OCI-LY7 (cell line): ENCODE results near the gene FAM131B. TPM values are rescaled to one million over a fixed set of nuclear protein-coding genes. Genes with fewer than 3 reads are reported as not detected.

Experiments
- BruUV-seq: library from RNA; stranded (reverse); fragments of 400-500 nt; replicated peaks from 2 replicates; lab custom pipeline; 2021; lab: Mats Ljungman, UMichigan
- CTCF ChIA-PET: fragments of 300-600 bp; sonication (Branson Sonifier 250); formaldehyde crosslinking; loops from one replicate; lab custom pipeline; 2022; ENCODE audit warnings: antibody characterized with exemption; ENCODE audit not compliant: unreplicated experiment; lab: Charles Lee
- POLR2A ChIA-PET: fragments of 300-600 bp; sonication (Branson Sonifier 250); formaldehyde crosslinking; loops from one replicate; lab custom pipeline; 2022; ENCODE audit warnings: antibody characterized with exemption; lab: Charles Lee
- DNase-seq: peaks from one replicate; pipeline ENCODE4 v3.0.0-alpha.2; 2015; ENCODE audit warnings: low spot score
- H2AFZ ChIP-seq: fragments of 200-600 bp; sonication (generic), shearing (Covaris generic); 2 replicates; pipeline ENCODE4 v1.6.1; 2014; ENCODE audit warnings: mild to moderate bottlenecking, antibody characterized with exemption, low read length, moderate library complexity
- H3K27ac ChIP-seq: fragments of 200-600 bp; sonication (generic); 2 replicates; pipeline ENCODE4 v1.5.1; 2014; ENCODE audit warnings: mixed run types, low read depth, mild to moderate bottlenecking, moderate library complexity, low read length, inconsistent platforms; ENCODE audit not compliant: poor library complexity, severe bottlenecking
- H3K36me3 ChIP-seq: fragments of 200-600 bp; sonication (generic); 2 replicates; pipeline ENCODE4 v1.6.1; 2014; ENCODE audit warnings: mild to moderate bottlenecking, antibody characterized with exemption, low read length, moderate library complexity, mixed read lengths; ENCODE audit not compliant: insufficient read depth
- H3K4me1 ChIP-seq: fragments of 200-600 bp; sonication (generic); 2 replicates; pipeline ENCODE4 v1.5.1; 2014; ENCODE audit warnings: mild to moderate bottlenecking, low read length; ENCODE audit not compliant: insufficient read depth, poor library complexity, severe bottlenecking
- H3K4me2 ChIP-seq: fragments of 200-600 bp; sonication (generic); 2 replicates; pipeline ENCODE4 v1.6.1; 2014; ENCODE audit warnings: mild to moderate bottlenecking, low read length
- H3K4me3 ChIP-seq: fragments of 200-600 bp; sonication (generic); 2 replicates; pipeline ENCODE4 v1.5.1; 2014; ENCODE audit warnings: mild to moderate bottlenecking, low read depth, low read length; ENCODE audit not compliant: poor library complexity, severe bottlenecking
- H3K79me2 ChIP-seq: fragments of 200-600 bp; sonication (generic); 2 replicates; pipeline ENCODE4 v1.6.1; 2016; ENCODE audit warnings: low read depth, mild to moderate bottlenecking, low read length, moderate library complexity, mixed read lengths; ENCODE audit not compliant: insufficient read depth
- H3K9me2 ChIP-seq: fragments of 200-600 bp; sonication (generic); 2 replicates; pipeline ENCODE4 v1.6.1; 2016; ENCODE audit warnings: mild to moderate bottlenecking, low read length, mixed read lengths; ENCODE audit not compliant: insufficient read depth
- H3K9me3 ChIP-seq: fragments of 200-600 bp; sonication (generic); 2 replicates; pipeline ENCODE4 v1.6.1; 2014; ENCODE audit warnings: mild to moderate bottlenecking, mixed run types, low read length, mixed read lengths
- H4K20me1 ChIP-seq: fragments of 200-600 bp; sonication (generic); 2 replicates; pipeline ENCODE4 v1.6.1; 2014; ENCODE audit warnings: mild to moderate bottlenecking, antibody characterized with exemption, low read length, moderate library complexity, mixed read lengths; ENCODE audit not compliant: insufficient read depth
- CTCF ChIP-seq: fragments of 200-600 bp; sonication (generic); conservative IDR thresholded peaks from 2 replicates; pipeline ENCODE4 v1.5.1; 2014; ENCODE audit warnings: mild to moderate bottlenecking, antibody characterized with exemption, low read length, moderate library complexity, mixed read lengths
- EZH2phosphoT487 ChIP-seq: fragments of 200-600 bp; sonication (generic); IDR thresholded peaks from 2 replicates; pipeline ENCODE4 v1.6.1; 2018; ENCODE audit warnings: low read depth, borderline replicate concordance, mild to moderate bottlenecking, mixed run types, antibody characterized with exemption, low read length, moderate library complexity, mixed read lengths
- intact Hi-C: fragments of 100-400 bp; cut with micrococcal nuclease; formaldehyde crosslinking; loops from one replicate; pipeline ENCODE4 v1.10.0; 2022; ENCODE audit not compliant: unreplicated experiment
- total RNA-seq, 2 experiments: library from RNA; depleted of rRNA in 1 of 2; stranded (reverse); fragments of >200 nt in 1 of 2; shearing (Covaris generic) in 1 of 2; gene quantifications; 2 replicates each; pipeline ENCODE4 v1.2.3, GENCODE V29; 2014 to 2022

Gene FAM131B
- total RNA-seq, 2 experiments from 2014 or later = not detected

- Histone ChIP-seq H2AFZ (no peak within 1 kb of the TSS), H3K36me3 (no peaks in the 10 kb centered on the region), H4K20me1 (no peaks in the 10 kb centered on the region), H3K79me2 (no peaks in the 10 kb centered on the region), H3K9me3 (no peaks in the 10 kb centered on the region), H3K9me2 (no peaks in the 10 kb centered on the region), H3K4me3 (no peak within 1 kb of the TSS), H3K4me2 (no peak within 1 kb of the TSS), H3K4me1 (no peaks in the 10 kb centered on the region), H3K27ac (no peak within 1 kb of the TSS)
- no TSS peak for BruUV-seq
- TF ChIP-seq CTCF = no peak
- no peak for TF ChIP-seq EZH2phosphoT487
- CTCF ChIA-PET = no interaction called here
- intact Hi-C loops = no loop called here
- no peak for DNase-seq
- POLR2A ChIA-PET = no interaction called here
These were observed 46.7 kb downstream of the FAM131B start, which contains the start of gene CLCN1 for GRCh38 chr7:143315776-143316175. Gene CLCN1, plus strand, starts transcription at chr7:143316111. Its CDS starts 102 bp downstream, at chr7:143316213.

GRCh38 chr7:143314127-143314526 lies 48.4 kb downstream of the FAM131B start:
- H3K9me2 ChIP-seq = no peaks in the 10 kb centered on the region
- H2AFZ ChIP-seq = no peak overlapping the region
- no peaks in the 10 kb centered on the region for H3K4me1 ChIP-seq
- ChIA-PET CTCF (no interaction called here), POLR2A (interaction anchor here (0.9 kb wide), 1 partner anchor 16 kb away, joined by 3 read pairs; no protein-coding TSS in a partner anchor)
- H3K27ac ChIP-seq = no peak overlapping the region
- H3K9me3 ChIP-seq = no peaks in the 10 kb centered on the region
- H3K79me2 ChIP-seq = no peaks in the 10 kb centered on the region
- H3K4me3 ChIP-seq = no peak overlapping the region
- peaks cover 10% of the 10 kb centered on the region for H3K36me3 ChIP-seq
- no peak for DNase-seq
- TF ChIP-seq EZH2phosphoT487 (no peak), CTCF (no peak)
- no peak overlapping the region for H3K4me2 ChIP-seq
- intact Hi-C loops = no loop called here
- BruUV-seq = no TSS peak
- no peaks in the 10 kb centered on the region for H4K20me1 ChIP-seq

GRCh38 chr7:143308632-143309031 lies 53.9 kb downstream of the FAM131B start:
- H2AFZ ChIP-seq = no peak overlapping the region
- no peak overlapping the region for H3K27ac ChIP-seq
- POLR2A ChIA-PET = interaction anchor here (0.6 to 1.9 kb wide), 6 partner anchors 9 to 66 kb away, joined by 3 to 15 read pairs (median 5); partner anchors contain the start of gene CASP2
- no peaks in the 10 kb centered on the region for H3K9me2 ChIP-seq
- H3K36me3 ChIP-seq = peaks cover 64% of the 10 kb centered on the region
- DNase-seq = no peak
- H3K4me2 ChIP-seq = no peak overlapping the region
- intact Hi-C loops = no loop called here
- no peaks in the 10 kb centered on the region for H3K4me1 ChIP-seq
- BruUV-seq = no TSS peak
- CTCF ChIA-PET = no interaction called here
- no peaks in the 10 kb centered on the region for H3K79me2 ChIP-seq
- no peaks in the 10 kb centered on the region for H3K9me3 ChIP-seq
- no peak for TF ChIP-seq EZH2phosphoT487
- TF ChIP-seq CTCF = no peak
- H3K4me3 ChIP-seq = no peak overlapping the region
- H4K20me1 ChIP-seq = 0 out of 2 replicates have a peak, but pooled peaks cover 7% of the 10 kb centered on the region
